Panc1 (cell line): ENCODE results near the gene POU3F1.

Source experiments
- CTCF ChIP-seq: fragments of 450-650 bp; IDR thresholded peaks from 2 replicates; pipeline ENCODE4 v1.5.1; 2017; ENCODE audit warnings: mild to moderate bottlenecking
- POLR2AphosphoS5 ChIP-seq: IDR thresholded peaks from 2 replicates; pipeline ENCODE4 v1.6.1; 2012; ENCODE audit warnings: mild to moderate bottlenecking, low read depth, low read length, moderate library complexity

GRCh38 chr1:38061883-38062328, 15.3 kb upstream of the POU3F1 start:
- TF ChIP-seq CTCF (no peak), POLR2AphosphoS5 (no peak)
